Kidney (tissue), 14 donors: ENCODE measurements around the gene SIMC1. TPM values are rescaled to one million over a fixed set of nuclear protein-coding genes. Genes with fewer than 3 reads are reported as not detected.

Experiments used
- DNase-seq, 5 donors: peaks; one replicate each; pipeline ENCODE4 v3.0.0-alpha.2; 2013 to 2020
- FAIRE-seq: peaks from 2 replicates; lab custom pipeline; 2012; peaks lifted over from hg19 to GRCh38; lab: Jason Lieb, UNC
- H3K27ac ChIP-seq, 2 donors: one replicate each; pipeline ENCODE4 v1.7.0; 2013; ENCODE audit warnings: low read depth in 2 of 2, low read length in 2 of 2, inconsistent platforms in 1 of 2
- H3K27me3 ChIP-seq: one replicate; pipeline ENCODE4 v1.7.1; 2013; ENCODE audit warnings: low read length, inconsistent platforms; ENCODE audit not compliant: control insufficient read depth, insufficient read depth
- H3K36me3 ChIP-seq, 3 donors: one replicate each; pipeline versions ENCODE4 v1.7.0 to v1.7.1; 2013; ENCODE audit warnings: low read length in 3 of 3, control low read depth in 1 of 3, inconsistent platforms in 1 of 3; ENCODE audit not compliant: insufficient read depth in 3 of 3, control insufficient read depth in 2 of 3
- H3K4me1 ChIP-seq, 3 donors: one replicate each; pipeline versions ENCODE4 v1.7.0 to v1.7.1; 2013; ENCODE audit warnings: low read length in 3 of 3, inconsistent platforms in 1 of 3, low read depth in 1 of 3; ENCODE audit not compliant: control insufficient read depth in 2 of 3, insufficient read depth in 2 of 3
- H3K4me3 ChIP-seq, 3 donors: one replicate each; pipeline versions ENCODE4 v1.7.0 to v1.8.1; 2013; ENCODE audit warnings: low read length in 3 of 3, control low read depth in 1 of 3, inconsistent platforms in 1 of 3
- H3K9ac ChIP-seq, 3 donors: one replicate each; pipeline versions ENCODE4 v1.7.0 to v1.7.1; 2013; ENCODE audit warnings: low read length in 3 of 3, control low read depth in 1 of 3, inconsistent platforms in 1 of 3
- H3K9me3 ChIP-seq, 3 donors: one replicate each; pipeline versions ENCODE4 v1.7.0 to v1.7.1; 2013; ENCODE audit warnings: low read length in 3 of 3, control low read depth in 1 of 3, inconsistent platforms in 1 of 3; ENCODE audit not compliant: control insufficient read depth in 2 of 3, insufficient read depth in 1 of 3
- CTCF ChIP-seq: IDR thresholded peaks from 3 replicates; pipeline ENCODE4 v1.5.1; 2012; ENCODE audit warnings: mild to moderate bottlenecking, moderate library complexity, borderline replicate concordance; ENCODE audit not compliant: insufficient read depth; ENCODE audit errors: extremely low read depth
- intact Hi-C: fragments of 100-400 bp; cut with DNase I; formaldehyde crosslinking; loops from one replicate; pipeline ENCODE4 v1.11.1; 2022
- polyA plus RNA-seq: library from polyadenylated mRNA; stranded (reverse); fragments of 350-450 nt; fragmentation: Illumina TruSeq; extraction: RNeasy Lipid Tissue Mini Kit (QIAGEN cat#74804); gene quantifications from one replicate; pipeline ENCODE4 v1.2.3, GENCODE V29; 2014; ENCODE audit warnings: low read depth, low replicate concordance; ENCODE audit not compliant: insufficient read depth
- total RNA-seq: library from RNA; stranded (reverse); fragmentation: NEBNext Ultra II Directional; extraction: Animal tissue kit (Norgen Biotek cat#: 25700); gene quantifications from one replicate; pipeline ENCODE4 v1.2.1, GENCODE V29; 2021
- donor health status: control.
- donor health status: control.
- donor health status: control.
- donor health status: control.
- donor health status: control.
- donor health status: DM: yes; HTN: yes; CAD: no.
- donor health status: Normal renal cell carcinoma (clear cell type).

Gene SIMC1
- total and polyA plus RNA-seq, 2 donors from 2014 or later, result 4.1 to 10.0 TPM

- no peak for TF ChIP-seq CTCF
- H3K4me3 ChIP-seq, result peak within 1 kb of the TSS; percentile 50 to 91 (median 69)
- H3K9me3 ChIP-seq, result no peaks in the 10 kb centered on the region
- peak within 1 kb of the TSS; percentile 22 to 80 (median 68) for H3K9ac ChIP-seq
- intact Hi-C loops, result no loop called here
- H3K27ac ChIP-seq, result no peak within 1 kb of the TSS
- FAIRE-seq, result no peak
- H3K36me3 ChIP-seq, result no peaks in the 10 kb centered on the region
- peaks cover 0 to 12% (median 0%) of the 10 kb centered on the region in 3 donors for H3K4me1 ChIP-seq
- no peaks in the 10 kb centered on the region for H3K27me3 ChIP-seq
- DNase-seq, result peak; percentile 51 to 84 (median 61)
These were observed 127.4 kb downstream of the SIMC1 start, which contains the start of gene ARL10 for GRCh38 chr5:176365351-176366231. Gene ARL10 (plus strand): TSS chr5:176365487. CDS start chr5:176365564, 77 bp downstream.

- Histone ChIP-seq H3K36me3 (no peaks in the 10 kb centered on the region), H3K27ac (no peak overlapping the region), H3K27me3 (no peaks in the 10 kb centered on the region), H3K4me3 (peak overlapping the region in 2 of 3 donors; percentile 43 to 69), H3K9ac (no peak overlapping the region), H3K4me1 (peaks cover 0 to 12% (median 0%) of the 10 kb centered on the region in 3 donors), H3K9me3 (no peaks in the 10 kb centered on the region)
- FAIRE-seq (no peak), DNase-seq (peak in 2 of 5 donors; percentile 13 to 82)
- TF ChIP-seq CTCF, result no peak
- intact Hi-C loops, result no loop called here
These were observed 128.1 kb downstream of the SIMC1 start for GRCh38 chr5:176366232-176366894.

- Histone ChIP-seq H3K27ac (no peak overlapping the region), H3K4me3 (no peak overlapping the region), H3K36me3 (no peaks in the 10 kb centered on the region), H3K4me1 (peaks cover 0 to 9% (median 0%) of the 10 kb centered on the region in 3 donors), H3K9ac (no peak overlapping the region), H3K27me3 (no peaks in the 10 kb centered on the region), H3K9me3 (no peaks in the 10 kb centered on the region)
- FAIRE-seq (no peak), DNase-seq (no peak)
- intact Hi-C loops, result no loop called here
- no peak for TF ChIP-seq CTCF
These were observed 130.5 kb downstream of the SIMC1 start for GRCh38 chr5:176368726-176369125.
